SKM-1 treated with dmso at 0.1 percent for 144 hours (cell line): ENCODE data around the gene PRDX1.

ENCODE experiments used
- DNase-seq: peaks from one replicate; lab custom pipeline; 2025; ENCODE audit not compliant: unreplicated experiment; lab: John Stamatoyannopoulos, UW

PRDX1 gene

GRCh38 chr1:45521413-45522323 lies at the start of gene PRDX1:
PRDX1 (minus strand) TSS chr1:45521884; CDS start chr1:45519043, 2,841 bp downstream.
- DNase-seq = peak; percentile 94

- no peak for DNase-seq
Observed at GRCh38 chr1:45570631-45571030, 48.9 kb upstream of the PRDX1 start.

- DNase-seq = peak; percentile 58
Observed at GRCh38 chr1:45569962-45570581, 48.4 kb upstream of the PRDX1 start.

GRCh38 chr1:45569571-45569961 lies 47.9 kb upstream of the PRDX1 start:
- DNase-seq = no peak

GRCh38 chr1:45568421-45568820 lies 46.7 kb upstream of the PRDX1 start:
- DNase-seq = no peak

GRCh38 chr1:45567911-45568310 lies 46.2 kb upstream of the PRDX1 start:
- DNase-seq = no peak

- no peak for DNase-seq
Observed at GRCh38 chr1:45566722-45567121, 45.0 kb upstream of the PRDX1 start.

- no peak for DNase-seq
Observed at GRCh38 chr1:45563843-45564242, 42.2 kb upstream of the PRDX1 start.

GRCh38 chr1:45557422-45557944 lies 35.8 kb upstream of the PRDX1 start:
- no peak for DNase-seq

- no peak for DNase-seq
Observed at GRCh38 chr1:45554198-45554597, 32.5 kb upstream of the PRDX1 start.

GRCh38 chr1:45552331-45552730 lies 30.6 kb upstream of the PRDX1 start:
- no peak for DNase-seq

- no peak for DNase-seq
Observed at GRCh38 chr1:45551684-45552083, 30.0 kb upstream of the PRDX1 start.

- DNase-seq = peak; percentile 93
Observed at GRCh38 chr1:45550401-45551351, 29.0 kb upstream of the PRDX1 start, which contains the start of gene AKR1A1. AKR1A1 (plus strand) TSS chr1:45550826; CDS start chr1:45561795, 10,969 bp downstream.

GRCh38 chr1:45545553-45546310 lies 24.0 kb upstream of the PRDX1 start:
- DNase-seq = no peak

GRCh38 chr1:45545019-45545493 lies 23.4 kb upstream of the PRDX1 start:
- DNase-seq = no peak

GRCh38 chr1:45544530-45544929 lies 22.8 kb upstream of the PRDX1 start:
- no peak for DNase-seq

- DNase-seq = peak; percentile 90
Observed at GRCh38 chr1:45543581-45544417, 22.1 kb upstream of the PRDX1 start.

GRCh38 chr1:45542591-45542990 lies 20.9 kb upstream of the PRDX1 start:
- DNase-seq = no peak

GRCh38 chr1:45541193-45541592 lies 19.5 kb upstream of the PRDX1 start:
- DNase-seq = no peak
